Lower leg skin (tissue), 4 donors: ENCODE data around the gene AASDHPPT. TPM values are rescaled to one million over a fixed set of nuclear protein-coding genes. Genes with fewer than 3 reads are reported as not detected.

Source experiments
- DNase-seq, 2 donors: peaks; one replicate each; pipeline ENCODE4 v3.0.0-alpha.2; 2019; ENCODE audit warnings: low spot score in 2 of 2
- H3K4me3 ChIP-seq: fragments of 200-600 bp; sonication (generic); 2 replicates; pipeline ENCODE4 v1.5.1; 2017; ENCODE audit warnings: mild to moderate bottlenecking, low read depth; ENCODE audit not compliant: poor library complexity, severe bottlenecking
- CTCF ChIP-seq, 3 donors: fragments of 450-650 bp; IDR thresholded peaks; one replicate each; pipeline ENCODE4 v1.5.1; 2016; ENCODE audit warnings: antibody characterized with exemption in 3 of 3, mild to moderate bottlenecking in 3 of 3, moderate library complexity in 2 of 3
- POLR2A ChIP-seq, 2 donors: fragments of 450-650 bp; IDR thresholded peaks; one replicate each; pipeline ENCODE4 v1.6.1; 2016 to 2017; ENCODE audit warnings: antibody characterized with exemption in 2 of 2, mild to moderate bottlenecking in 1 of 2, moderate library complexity in 1 of 2
- WGBS, 2 donors: methylation state at CpG; one replicate each; pipeline ENCODE4 v1.1.5; 2018; 5-methylcytosine and 5-hydroxymethylcytosine counted together
- intact Hi-C: fragments of 100-400 bp; cut with DNase I; formaldehyde crosslinking; loops from one replicate; pipeline ENCODE4 v1.15.0; 2023; ENCODE audit warnings: low total_unique reads
- total RNA-seq, 4 donors: library from RNA; depleted of rRNA; stranded (reverse); fragments of >200 nt; gene quantifications; one replicate each; pipeline ENCODE4 v1.1.0, GENCODE V29; 2016

Gene AASDHPPT
- total RNA-seq, 4 donors from 2014 or later, result 30.5 to 48.2 (median 37.2) TPM

GRCh38 chr11:106101370-106101769 lies 23.9 kb downstream of the AASDHPPT start:
- WGBS, 2 donors, result 83 to 86% methylated on average over 3 of the region's 3 CpGs
- H3K4me3 ChIP-seq, result no peak overlapping the region
- no peak for TF ChIP-seq POLR2A (IDR thresholded peaks at IDR 0.05)
- TF ChIP-seq CTCF (IDR thresholded peaks at IDR 0.05), result no peak
- intact Hi-C loops, result no loop called here
- no peak for DNase-seq

- DNase-seq, result no peak
- H3K4me3 ChIP-seq, result no peak overlapping the region
- TF ChIP-seq CTCF (IDR thresholded peaks at IDR 0.05) (no peak), POLR2A (IDR thresholded peaks at IDR 0.05) (no peak)
- intact Hi-C loops, result no loop called here
- WGBS, 2 donors, result 79 to 94% methylated on average over 1 of the region's 1 CpG
Observed at GRCh38 chr11:106101819-106102218, 24.4 kb downstream of the AASDHPPT start.

- no peak for TF ChIP-seq CTCF (IDR thresholded peaks at IDR 0.05)
- no peak for TF ChIP-seq POLR2A (IDR thresholded peaks at IDR 0.05)
- DNase-seq, result no peak
- intact Hi-C loops, result no loop called here
- H3K4me3 ChIP-seq, result no peak overlapping the region
- WGBS, 2 donors, result 87 to 92% methylated on average over 6 of the region's 6 CpGs
Observed at GRCh38 chr11:106105986-106106385, 28.5 kb downstream of the AASDHPPT start.

GRCh38 chr11:106121570-106122320 lies 44.3 kb downstream of the AASDHPPT start:
- H3K4me3 ChIP-seq, result no peak overlapping the region
- TF ChIP-seq CTCF (IDR thresholded peaks at IDR 0.05) (no peak), POLR2A (IDR thresholded peaks at IDR 0.05) (no peak)
- no peak for DNase-seq
- 54 to 61% methylated on average over 6 of the region's 6 CpGs for WGBS, 2 donors
- intact Hi-C loops, result no loop called here

- WGBS, 2 donors, result 67 to 70% methylated on average over 3 of the region's 3 CpGs
- no peak overlapping the region for H3K4me3 ChIP-seq
- intact Hi-C loops, result no loop called here
- DNase-seq, result no peak
- no peak for TF ChIP-seq CTCF (IDR thresholded peaks at IDR 0.05)
- no peak for TF ChIP-seq POLR2A (IDR thresholded peaks at IDR 0.05)
Observed at GRCh38 chr11:106127604-106128003, 50.1 kb downstream of the AASDHPPT start.

GRCh38 chr11:106128740-106129139 lies 51.3 kb downstream of the AASDHPPT start:
- intact Hi-C loops, result no loop called here
- DNase-seq, result no peak
- no peak overlapping the region for H3K4me3 ChIP-seq
- TF ChIP-seq CTCF (IDR thresholded peaks at IDR 0.05), result no peak
- TF ChIP-seq POLR2A (IDR thresholded peaks at IDR 0.05), result no peak
- WGBS, 2 donors, result 83 to 87% methylated on average over 2 of the region's 2 CpGs
